Prostate gland (tissue), 2 donors: ENCODE measurements around the gene MAP7D3. TPM values are rescaled to one million over a fixed set of nuclear protein-coding genes. Genes with fewer than 3 reads are reported as not detected.

Experiments
- DNase-seq: peaks from one replicate; pipeline ENCODE4 v3.0.0-alpha.2; 2019; ENCODE audit warnings: low spot score
- H3K27ac ChIP-seq, 2 donors: fragments of 200-600 bp; sonication (generic); 2 replicates each; pipeline ENCODE4 v1.5.1; 2017 to 2019
- H3K27me3 ChIP-seq: fragments of 200-600 bp; sonication (generic); replicated peaks from 2 replicates; pipeline ENCODE4 v1.5.1; 2019; ENCODE audit not compliant: insufficient read depth
- H3K36me3 ChIP-seq, 2 donors: fragments of 200-600 bp; sonication (generic); 1 replicate in 1 of 2; 2 replicates in 1 of 2; pipeline versions ENCODE4 v1.5.1 to v1.8.1; 2017 to 2019
- H3K4me1 ChIP-seq: fragments of 200-600 bp; sonication (generic); replicated peaks from 2 replicates; pipeline ENCODE4 v1.5.1; 2019
- H3K4me3 ChIP-seq, 2 donors: fragments of 200-600 bp; sonication (generic); 2 replicates each; pipeline ENCODE4 v1.5.1; 2017 to 2019
- H3K9me3 ChIP-seq: fragments of 200-600 bp; sonication (generic); 2 replicates; pipeline ENCODE4 v1.5.1; 2017
- POLR2A ChIP-seq: fragments of 450-650 bp; IDR thresholded peaks from one replicate; pipeline ENCODE4 v1.6.1; 2016; ENCODE audit warnings: antibody characterized with exemption, mild to moderate bottlenecking
- POLR2AphosphoS5 ChIP-seq: sonication (generic); formaldehyde crosslinking; IDR thresholded peaks from one replicate; pipeline ENCODE4 v1.6.1; 2017; ENCODE audit warnings: antibody characterized with exemption
- WGBS: methylation state at CpG from one replicate; pipeline ENCODE4 v1.1.5; 2018; 5-methylcytosine and 5-hydroxymethylcytosine counted together
- intact Hi-C: fragments of 100-400 bp; cut with DNase I; formaldehyde crosslinking; loops from one replicate; pipeline ENCODE4 v1.14.2; 2022
- total RNA-seq, 2 donors: library from RNA; depleted of rRNA; stranded (reverse); fragments of >200 nt; gene quantifications; one replicate each; pipeline ENCODE4 v1.1.0, GENCODE V29; 2016
- TF ChIP-seq, protein P1 (sequence below), 4 experiments: fragments of 200-600 bp in 2 of 4; fragments of 450-650 bp in 2 of 4; sonication (generic) in 2 of 4; IDR thresholded peaks; 1 replicate in 3 of 4; 2 replicates in 1 of 4; pipeline ENCODE4 v1.5.1; 2016 to 2019; ENCODE audit warnings: antibody characterized with exemption in 4 of 4, mild to moderate bottlenecking in 2 of 4, moderate library complexity in 2 of 4

The MAP7D3 gene
- total RNA-seq, 2 donors from 2014 or later, result 6.1 to 22.8 TPM

DNA sequence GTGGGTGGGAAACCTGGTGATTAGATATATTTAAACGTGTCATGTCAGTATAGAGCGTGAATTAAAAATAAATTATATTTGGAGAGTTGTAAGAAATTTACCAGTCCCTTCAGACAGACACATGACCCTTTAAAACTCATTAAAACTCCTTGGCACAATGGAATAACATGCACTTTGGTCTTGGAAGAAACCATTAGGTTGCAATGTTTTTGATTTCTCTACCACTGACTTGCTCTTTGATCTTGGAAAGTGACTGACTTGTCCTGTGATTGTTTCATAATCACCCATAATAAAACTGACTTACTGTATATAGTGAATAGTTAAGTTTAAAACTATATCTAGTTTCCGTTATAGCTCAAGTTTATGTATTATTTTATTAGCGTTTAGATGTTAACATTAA, 68.0 kb downstream of the MAP7D3 start:
- intact Hi-C loops, result no loop called here
- no peak for DNase-seq
- no peak overlapping the region for H3K4me3 ChIP-seq
- no peaks in the 10 kb centered on the region for H3K4me1 ChIP-seq
- H3K27ac ChIP-seq, result no peak overlapping the region
- no peaks in the 10 kb centered on the region for H3K36me3 ChIP-seq
- H3K9me3 ChIP-seq, result no peaks in the 10 kb centered on the region
- TF ChIP-seq, protein P1, sequence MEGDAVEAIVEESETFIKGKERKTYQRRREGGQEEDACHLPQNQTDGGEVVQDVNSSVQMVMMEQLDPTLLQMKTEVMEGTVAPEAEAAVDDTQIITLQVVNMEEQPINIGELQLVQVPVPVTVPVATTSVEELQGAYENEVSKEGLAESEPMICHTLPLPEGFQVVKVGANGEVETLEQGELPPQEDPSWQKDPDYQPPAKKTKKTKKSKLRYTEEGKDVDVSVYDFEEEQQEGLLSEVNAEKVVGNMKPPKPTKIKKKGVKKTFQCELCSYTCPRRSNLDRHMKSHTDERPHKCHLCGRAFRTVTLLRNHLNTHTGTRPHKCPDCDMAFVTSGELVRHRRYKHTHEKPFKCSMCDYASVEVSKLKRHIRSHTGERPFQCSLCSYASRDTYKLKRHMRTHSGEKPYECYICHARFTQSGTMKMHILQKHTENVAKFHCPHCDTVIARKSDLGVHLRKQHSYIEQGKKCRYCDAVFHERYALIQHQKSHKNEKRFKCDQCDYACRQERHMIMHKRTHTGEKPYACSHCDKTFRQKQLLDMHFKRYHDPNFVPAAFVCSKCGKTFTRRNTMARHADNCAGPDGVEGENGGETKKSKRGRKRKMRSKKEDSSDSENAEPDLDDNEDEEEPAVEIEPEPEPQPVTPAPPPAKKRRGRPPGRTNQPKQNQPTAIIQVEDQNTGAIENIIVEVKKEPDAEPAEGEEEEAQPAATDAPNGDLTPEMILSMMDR (IDR thresholded peaks at IDR 0.05), result no peak
- TF ChIP-seq POLR2AphosphoS5 (no peak), POLR2A (no peak)
- H3K27me3 ChIP-seq, result no peaks in the 10 kb centered on the region
- 59% methylated on average over 4 of the region's 4 CpGs for WGBS

DNA sequence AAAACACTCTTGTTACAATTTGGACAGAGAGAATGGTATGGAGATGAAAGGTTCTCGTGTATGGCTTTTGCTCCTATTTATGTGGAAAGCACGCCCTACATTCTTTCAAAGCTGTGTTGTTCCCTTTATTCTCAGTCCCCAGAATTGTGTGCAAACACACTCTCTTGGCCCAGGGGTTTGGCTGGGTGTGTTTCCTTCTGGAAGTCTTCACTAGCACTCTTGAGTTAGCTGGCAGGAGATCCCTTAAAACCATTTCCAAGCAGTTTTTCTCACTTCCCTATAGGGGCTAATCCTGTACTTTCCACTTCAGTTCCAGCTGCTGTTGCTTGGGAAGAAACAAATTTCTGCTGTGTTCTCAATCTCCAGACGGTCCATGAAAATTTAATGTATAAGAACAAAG, 68.8 kb downstream of the MAP7D3 start:
- no peaks in the 10 kb centered on the region for H3K27me3 ChIP-seq
- H3K36me3 ChIP-seq, result no peaks in the 10 kb centered on the region
- no peaks in the 10 kb centered on the region for H3K9me3 ChIP-seq
- 64% methylated on average over 3 of the region's 3 CpGs for WGBS
- H3K4me1 ChIP-seq, result no peaks in the 10 kb centered on the region
- intact Hi-C loops, result no loop called here
- no peak for DNase-seq
- no peak for TF ChIP-seq POLR2A
- TF ChIP-seq POLR2AphosphoS5, result no peak
- TF ChIP-seq, protein P1 (IDR thresholded peaks at IDR 0.05), result no peak
- H3K27ac ChIP-seq, result no peak overlapping the region
- no peak overlapping the region for H3K4me3 ChIP-seq

GRCh38 chrX:136179133-136179532, 72.1 kb downstream of the MAP7D3 start:
- no peak for DNase-seq
- H3K27ac ChIP-seq, result no peak overlapping the region
- WGBS, result 71% methylated on average over 4 of the region's 4 CpGs
- no peak overlapping the region for H3K4me3 ChIP-seq
- no peaks in the 10 kb centered on the region for H3K4me1 ChIP-seq
- no peaks in the 10 kb centered on the region for H3K27me3 ChIP-seq
- intact Hi-C loops, result no loop called here
- TF ChIP-seq POLR2A, result no peak
- TF ChIP-seq POLR2AphosphoS5, result no peak
- TF ChIP-seq, protein P1 (IDR thresholded peaks at IDR 0.05), result no peak
- no peaks in the 10 kb centered on the region for H3K36me3 ChIP-seq
- no peaks in the 10 kb centered on the region for H3K9me3 ChIP-seq

- Histone ChIP-seq H3K4me1 (no peaks in the 10 kb centered on the region), H3K4me3 (no peak overlapping the region), H3K27me3 (no peaks in the 10 kb centered on the region), H3K9me3 (no peaks in the 10 kb centered on the region), H3K27ac (no peak overlapping the region), H3K36me3 (no peaks in the 10 kb centered on the region)
- WGBS, result 58% methylated on average over 2 of the region's 2 CpGs
- TF ChIP-seq, protein P1 (IDR thresholded peaks at IDR 0.05), result no peak
- peak; percentile 15 for TF ChIP-seq POLR2AphosphoS5
- DNase-seq, result no peak
- intact Hi-C loops, result no loop called here
Measured at GRCh38 chrX:136176399-136176825, 74.8 kb downstream of the MAP7D3 start.

DNA sequence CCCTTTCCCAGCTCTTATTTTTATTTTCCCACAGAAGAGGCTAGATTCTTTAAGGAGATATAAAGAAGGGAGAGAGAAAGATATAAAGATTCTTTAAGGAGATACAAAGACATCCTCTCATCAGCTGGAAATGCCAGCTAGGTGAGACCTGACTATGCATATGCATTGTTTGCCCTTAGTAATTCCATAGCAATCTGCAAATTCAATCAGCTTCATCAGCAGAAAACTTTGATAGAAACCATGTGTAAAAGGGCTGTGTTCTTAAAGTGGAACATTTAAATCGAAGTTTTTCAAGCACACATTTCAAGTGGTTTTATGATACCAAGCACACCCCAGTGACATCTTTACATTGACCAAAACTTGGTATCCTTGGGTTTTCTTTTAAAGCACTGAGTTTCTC, 79.8 kb downstream of the MAP7D3 start:
- DNase-seq, result no peak
- H3K27me3 ChIP-seq, result no peaks in the 10 kb centered on the region
- no peak overlapping the region for H3K27ac ChIP-seq
- TF ChIP-seq, protein P1 (IDR thresholded peaks at IDR 0.05), result no peak
- WGBS, result 67% methylated on average over 1 of the region's 1 CpG
- H3K4me1 ChIP-seq, result no peaks in the 10 kb centered on the region
- no peak overlapping the region for H3K4me3 ChIP-seq
- no peaks in the 10 kb centered on the region for H3K9me3 ChIP-seq
- intact Hi-C loops, result loop anchor here (5.0 kb wide), 1 partner anchor 81 kb away; the partner anchor contains the start of gene MAP7D3
- no peaks in the 10 kb centered on the region for H3K36me3 ChIP-seq
